ENCODE results near the gene ARL15. TPM values are rescaled to one million over a fixed set of nuclear protein-coding genes. Genes with fewer than 3 reads are reported as not detected.

ARL15 gene
- total and polyA plus RNA-seq, 2 donors (not counting 3 experiments of a cell fraction or from before 2014, with no cell fraction given), result 11.9 to 24.4 TPM

- FAIRE-seq (no peak), DNase-seq (ENCODE audit: low read depth, low spot score) (no peak)
- Histone ChIP-seq H3K27me3 (ENCODE audit: control insufficient read depth in 2 of 2, insufficient read depth in 2 of 2, low read length in 2 of 2) (no peaks in the 10 kb centered on the region), H3K9ac (replicated peaks; ENCODE audit: extremely low read depth, insufficient read depth, low read length) (no peak overlapping the region), H3K27ac (ENCODE audit: insufficient read depth, low read depth, low read length) (no peak overlapping the region), H3K9me3 (replicated peaks; ENCODE audit: control insufficient read depth, insufficient read depth, low read length) (no peaks in the 10 kb centered on the region), H3K4me1 (ENCODE audit: control insufficient read depth, extremely low read depth, insufficient read depth, low read length) (peaks cover 3% of the 10 kb centered on the region), H3K4me3 (replicated peaks in 1 of 3; ENCODE audit: insufficient read depth in 1 of 3, low read depth in 1 of 3, low read length in 3 of 3) (no peak overlapping the region), H3K36me3 (ENCODE audit: control insufficient read depth in 2 of 2, extremely low read depth in 1 of 2, insufficient read depth in 2 of 2, low read length in 2 of 2) (no peaks in the 10 kb centered on the region), H2AFZ (ENCODE audit: low read depth, low read length) (no peak overlapping the region), H3K4me2 (ENCODE audit: insufficient read depth, low read length) (no peak overlapping the region), H3K9me1 (replicated peaks; ENCODE audit: control insufficient read depth, extremely low read depth, insufficient read depth, low read length) (peaks cover 2% of the 10 kb centered on the region), H4K20me1 (replicated peaks; ENCODE audit: control insufficient read depth, extremely low read depth, insufficient read depth, low read length) (no peaks in the 10 kb centered on the region), H3K79me2 (ENCODE audit: control insufficient read depth, insufficient read depth, low read length) (no peaks in the 10 kb centered on the region)
- ChIA-PET POLR2A (no interaction called here), CTCF (no interaction called here)
- dilution Hi-C loops (cut with MboI; ENCODE audit: extremely low pct_ligation_motif_present, low sequenced_read_pairs) (no loop called here), intact Hi-C loops (cut with micrococcal nuclease) (no loop called here)
- TF ChIP-seq FOS (IDR thresholded peaks at IDR 0.05; ENCODE audit: borderline replicate concordance, insufficient read depth, low read length) (no peak), MYC (IDR thresholded peaks at IDR 0.05; ENCODE audit: low read depth, low read length) (no peak), EZH2 (IDR thresholded peaks at IDR 0.05; ENCODE audit: borderline replicate concordance, low read depth, low read length, severe bottlenecking) (no peak), JUN (IDR thresholded peaks at IDR 0.05; ENCODE audit: borderline replicate concordance, insufficient read depth, insufficient read length, low read depth) (no peak), POLR2A (IDR thresholded peaks at IDR 0.05; ENCODE audit: low read depth, low read length) (no peak), MAX (IDR thresholded peaks at IDR 0.05; ENCODE audit: insufficient read depth, insufficient read length) (no peak), CTCF (IDR thresholded peaks at IDR 0.05; ENCODE audit: extremely low read depth in 1 of 2, insufficient read depth in 1 of 2, low read depth in 1 of 2, low read length in 2 of 2) (no peak), GATA2 (IDR thresholded peaks at IDR 0.05; ENCODE audit: insufficient read depth, insufficient read length, low read depth, low read length) (no peak)
- no TSS peak for BruUV-seq (replicated peaks)
Measured at GRCh38 chr5:54080831-54081230, 229.5 kb downstream of the ARL15 start.

All from endothelial cell of umbilical vein (primary cell).